ENCODE measurements around the gene CTDSP2.
"Not testable (repeated sequence)": the region's sequence is repeated elsewhere in the genome, so short reads cannot be mapped to it uniquely, and the experiment has no call there.

The CTDSP2 gene

DNA sequence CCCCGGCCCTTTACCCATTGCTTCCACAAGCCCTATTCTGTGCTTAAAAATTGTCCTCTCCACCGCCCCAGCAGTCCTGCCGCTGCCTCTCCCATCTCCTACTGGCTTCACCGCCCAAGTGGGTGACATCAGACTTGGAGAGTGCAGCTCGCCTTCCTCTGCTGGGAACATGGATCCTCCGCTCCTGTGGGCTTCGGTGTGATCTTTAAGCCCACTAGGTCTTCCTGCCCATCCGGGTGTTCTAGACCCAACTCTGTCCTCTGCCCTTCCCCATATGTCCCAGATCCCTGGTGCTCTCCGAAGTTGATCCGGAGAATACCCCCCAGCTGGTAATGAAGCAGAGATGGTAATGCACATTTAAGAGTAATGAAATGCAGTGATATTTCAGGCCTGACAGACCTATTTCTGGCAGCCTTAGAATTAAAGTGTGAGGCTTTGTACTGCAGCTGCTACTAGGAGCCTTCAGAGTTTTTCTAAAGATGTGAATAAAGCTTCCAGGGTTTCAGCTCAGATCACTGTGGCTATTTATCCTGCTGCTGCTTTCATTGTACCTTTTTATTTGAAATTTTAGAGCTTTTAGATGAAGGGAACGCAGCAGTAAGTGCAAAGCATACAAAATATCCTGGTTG, 22.9 kb upstream of the CTDSP2 start:
- no peak for TF ChIP-seq POLR2A (IDR thresholded peaks at IDR 0.05; ENCODE audit: low read depth, low read length)
- FAIRE-seq (no peak), DNase-seq (ENCODE audit: insufficient read length, low spot score) (no peak)

DNA sequence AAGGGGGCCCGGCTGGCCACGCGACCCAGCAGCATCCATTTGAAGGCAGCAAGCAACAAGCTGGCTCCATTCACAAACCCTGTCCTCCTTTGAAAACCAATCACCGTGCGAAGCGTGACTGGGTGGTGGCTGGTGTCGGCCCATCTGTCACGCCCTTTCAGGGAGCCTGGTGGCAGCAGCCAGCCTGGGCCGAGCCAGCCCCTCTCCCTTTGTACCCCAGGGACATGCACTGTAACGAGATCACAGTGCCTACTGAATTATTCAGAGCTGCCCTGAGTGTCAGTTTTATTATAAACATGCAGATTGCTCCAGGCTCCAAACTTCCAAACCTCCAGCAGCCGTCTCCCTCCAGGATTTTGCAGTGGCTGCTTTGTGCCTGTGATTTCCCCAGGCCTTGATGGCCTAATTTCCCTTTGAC, 22.3 kb upstream of the CTDSP2 start:
- FAIRE-seq, result no peak
- no peak for TF ChIP-seq POLR2A (IDR thresholded peaks at IDR 0.05; ENCODE audit: low read depth, low read length)
- no peak for DNase-seq (ENCODE audit: insufficient read length, low spot score)

DNA sequence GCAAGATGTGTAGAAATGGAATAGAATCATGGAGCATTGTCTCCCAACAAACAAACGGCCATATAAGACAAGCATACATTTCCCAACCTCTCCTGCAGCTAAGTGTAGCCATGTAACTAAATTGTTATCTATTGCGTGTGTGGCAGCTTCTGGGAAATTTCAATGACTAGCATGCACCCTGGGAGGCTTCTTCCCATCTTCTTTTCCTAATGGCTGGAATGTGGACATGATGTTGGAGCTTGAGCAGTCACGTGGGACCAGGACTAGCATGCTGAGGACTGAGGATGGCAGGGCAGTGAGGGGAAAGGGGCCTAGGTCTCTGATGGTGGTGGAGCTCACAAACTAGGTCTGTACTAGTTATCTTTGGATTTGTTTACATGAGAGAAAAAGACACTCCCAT, 21.7 kb upstream of the CTDSP2 start:
- no peak for FAIRE-seq
- no peak for TF ChIP-seq POLR2A (IDR thresholded peaks at IDR 0.05; ENCODE audit: low read depth, low read length)
- no peak for DNase-seq (ENCODE audit: insufficient read length, low spot score)

DNA sequence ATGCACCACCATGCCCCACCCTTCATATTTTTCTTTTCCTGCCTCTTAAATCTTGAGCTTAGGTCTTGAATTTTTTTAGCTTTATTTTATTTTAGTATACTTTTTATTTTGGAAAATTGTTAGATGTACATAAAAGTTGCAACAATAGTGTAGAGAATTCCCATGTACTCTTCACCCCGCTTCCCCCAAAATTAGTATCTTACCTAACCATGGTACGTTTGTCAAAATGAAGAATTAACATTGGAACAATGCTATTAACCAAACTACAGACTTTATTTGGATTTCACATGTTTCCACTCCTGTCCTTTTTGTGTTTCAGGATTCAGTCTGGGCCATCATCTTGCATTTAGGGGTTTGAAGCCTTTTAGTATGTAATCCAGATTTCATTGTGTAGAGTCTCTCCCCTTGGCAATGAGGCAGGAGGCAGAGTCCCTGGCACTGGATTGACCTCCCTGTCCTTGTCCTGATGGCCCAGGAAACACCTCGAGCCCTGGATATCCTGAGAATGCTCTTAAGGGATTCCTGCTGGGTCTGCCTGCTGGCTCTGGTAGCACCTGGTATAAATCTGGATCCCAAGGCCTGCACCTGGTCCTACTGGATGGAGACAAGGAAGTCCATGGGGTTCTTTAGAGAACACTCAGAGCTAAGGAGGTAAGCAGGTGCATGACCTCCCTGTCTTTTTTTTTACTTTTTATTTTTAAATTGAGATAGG, 19.9 kb upstream of the CTDSP2 start:
- DNase-seq (ENCODE audit: insufficient read length, low spot score) (no peak), FAIRE-seq (no peak)
- TF ChIP-seq POLR2A (IDR thresholded peaks at IDR 0.05; ENCODE audit: low read depth, low read length), result no peak

DNA sequence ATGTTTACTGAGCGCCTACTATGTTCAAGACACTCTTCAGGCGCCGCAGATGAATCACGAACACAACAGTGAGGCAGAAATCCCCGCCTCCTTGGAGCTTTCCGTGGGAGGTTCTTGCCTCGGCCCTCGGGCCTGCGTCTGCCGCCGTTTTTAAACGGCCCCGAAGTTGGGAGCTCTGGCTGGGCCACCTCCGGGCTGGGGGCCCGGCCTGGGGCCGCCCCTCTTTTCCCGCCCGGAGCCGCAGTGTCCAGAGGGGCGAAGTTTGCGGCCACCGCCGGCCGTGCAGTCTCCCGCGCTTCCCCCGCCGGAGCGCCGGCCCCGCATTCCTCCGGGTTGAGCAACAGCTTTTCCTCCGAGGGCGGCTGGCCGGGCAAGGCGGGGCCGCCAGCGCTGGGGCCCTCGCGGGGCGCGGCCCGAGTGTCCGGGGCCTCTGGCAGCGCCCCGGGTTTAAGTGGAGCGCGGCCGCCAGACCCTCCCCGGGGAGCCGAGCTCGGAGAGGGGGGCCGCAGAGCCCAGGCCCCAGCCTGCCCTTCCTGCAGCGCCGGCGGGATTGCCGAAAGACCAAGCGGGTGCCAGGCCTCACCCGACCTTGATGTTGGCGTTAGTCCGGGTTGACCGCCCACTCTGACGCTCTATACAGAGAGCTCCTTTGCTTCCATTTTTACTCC, 18.7 kb upstream of the CTDSP2 start:
- no peak for FAIRE-seq
- peak; percentile 77 for DNase-seq (ENCODE audit: insufficient read length, low spot score)
- peak; percentile 22 for TF ChIP-seq POLR2A (IDR thresholded peaks at IDR 0.05; ENCODE audit: low read depth, low read length)

DNA sequence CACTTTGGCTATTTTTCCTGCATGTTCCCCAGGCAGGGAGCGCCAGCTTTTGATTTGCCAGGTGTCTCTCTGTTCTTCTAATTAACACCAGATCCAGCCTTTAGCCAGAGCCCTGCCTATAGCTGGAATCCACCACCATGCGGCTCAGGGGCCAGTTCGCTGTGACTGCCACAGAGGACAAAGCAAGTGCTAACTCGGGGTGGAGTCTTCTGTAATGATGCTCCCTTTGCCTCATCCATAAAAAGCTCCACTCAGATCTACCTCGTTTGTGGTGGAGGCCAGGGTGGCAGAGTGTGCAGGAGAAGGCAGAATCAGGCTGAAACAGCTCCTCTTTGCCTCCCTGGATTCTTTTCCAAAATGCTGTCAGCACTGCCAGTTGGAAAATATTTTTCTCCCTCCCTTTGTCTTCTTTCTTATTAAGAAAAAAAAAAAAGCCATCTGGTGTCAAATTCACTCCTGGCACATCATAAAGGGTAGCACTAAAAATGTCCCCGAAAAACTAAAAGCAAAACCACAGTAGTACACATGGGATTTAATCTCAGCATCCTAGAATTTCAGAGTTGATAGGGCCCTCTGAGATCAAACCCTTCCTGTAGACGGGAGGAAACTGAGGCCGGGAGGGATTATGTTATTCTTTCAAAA, 18.0 kb upstream of the CTDSP2 start:
- no peak for FAIRE-seq
- DNase-seq (ENCODE audit: insufficient read length, low spot score), result peak; percentile 34
- TF ChIP-seq POLR2A (IDR thresholded peaks at IDR 0.05; ENCODE audit: low read depth, low read length), result 0 out of 2 replicates have a peak, but pooled peaks have one; percentile 8

DNA sequence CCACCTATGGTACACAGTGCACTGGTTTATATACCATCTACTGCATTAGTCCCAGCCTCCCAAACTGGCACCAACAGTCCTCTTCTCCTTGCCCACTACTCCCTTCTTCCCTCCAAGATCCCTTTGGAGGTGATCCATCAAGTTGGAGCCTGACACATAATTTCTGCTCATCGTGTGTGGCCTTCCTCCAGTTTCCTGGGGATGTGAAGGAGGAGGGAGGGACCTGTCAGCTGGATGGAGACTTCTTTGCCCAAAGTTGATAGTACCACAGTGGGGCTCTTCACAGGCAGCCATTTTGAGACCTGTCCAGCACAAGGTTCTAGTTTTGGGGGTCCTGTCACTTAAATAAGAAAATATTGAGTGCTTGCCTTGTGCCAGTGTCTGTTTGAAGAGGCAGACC, 17.1 kb upstream of the CTDSP2 start:
- FAIRE-seq, result no peak
- no peak for DNase-seq (ENCODE audit: insufficient read length, low spot score)
- TF ChIP-seq POLR2A (IDR thresholded peaks at IDR 0.05; ENCODE audit: low read depth, low read length), result no peak

DNA sequence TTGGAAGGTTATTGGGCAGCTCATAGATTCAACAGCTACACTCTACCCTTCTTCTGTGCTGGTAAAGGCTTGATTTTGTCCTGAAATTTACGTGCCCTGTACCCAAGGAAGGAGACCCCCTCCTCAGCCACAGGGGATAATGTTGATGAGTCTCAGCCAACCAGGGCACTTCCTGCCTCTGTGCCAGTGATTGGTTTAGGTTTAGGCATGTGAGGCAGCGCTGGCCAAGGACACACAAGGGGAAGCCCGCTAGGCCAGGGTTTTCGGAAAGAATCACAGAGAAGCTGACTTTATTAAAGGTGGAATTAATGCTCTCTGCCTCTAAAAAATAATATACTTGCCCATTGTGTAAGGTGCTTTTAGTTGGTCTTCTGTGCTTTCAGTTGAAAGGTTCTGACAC, 15.4 kb upstream of the CTDSP2 start:
- TF ChIP-seq POLR2A (IDR thresholded peaks at IDR 0.05; ENCODE audit: low read depth, low read length), result no peak
- DNase-seq (ENCODE audit: insufficient read length, low spot score), result no peak
- FAIRE-seq, result no peak

DNA sequence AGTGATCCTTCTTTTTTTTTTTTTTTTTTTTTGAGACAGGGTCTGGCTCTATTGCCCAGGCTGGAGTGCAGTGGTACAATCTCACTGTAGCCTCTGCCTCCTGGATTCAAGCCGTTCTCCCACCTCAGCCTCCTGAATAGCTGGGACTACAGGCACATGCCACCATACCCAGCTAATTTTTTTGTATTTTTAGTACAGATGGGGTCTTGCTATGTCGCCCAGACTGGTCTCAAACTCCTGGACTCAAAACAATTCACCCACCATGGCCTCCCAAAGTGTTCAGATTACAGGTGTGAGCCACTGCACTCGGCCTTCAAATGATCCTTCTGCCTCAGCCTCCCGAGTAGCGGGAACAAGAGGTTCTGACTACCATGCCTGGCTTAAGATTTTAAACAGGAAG, 14.4 kb upstream of the CTDSP2 start:
- FAIRE-seq, result not testable (repeated sequence)

DNA sequence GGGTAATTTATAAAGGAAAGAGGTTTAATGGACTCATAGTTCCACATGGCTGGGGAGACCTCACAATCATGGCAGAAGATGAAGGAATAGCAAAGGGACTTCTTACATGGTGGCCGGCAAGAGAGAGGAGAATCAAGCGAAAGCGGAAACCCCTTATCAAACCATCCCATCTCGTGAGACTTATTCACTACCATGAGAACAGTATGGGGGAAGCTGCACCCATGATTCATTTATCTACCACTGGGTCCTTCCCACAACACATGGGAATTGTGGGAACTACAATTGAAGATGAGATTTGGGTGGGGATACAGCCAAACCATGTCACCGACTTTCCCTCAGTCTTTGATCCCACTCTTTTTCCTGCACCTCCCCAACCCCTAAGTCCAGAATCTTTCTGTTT, 12.6 kb upstream of the CTDSP2 start:
- no peak for TF ChIP-seq POLR2A (IDR thresholded peaks at IDR 0.05; ENCODE audit: low read depth, low read length)
- no peak for FAIRE-seq
- DNase-seq (ENCODE audit: insufficient read length, low spot score), result no peak

More for the DNA sequence above, 14.4 kb upstream of the CTDSP2 start:
- not testable (repeated sequence) for DNase-seq (ENCODE audit: insufficient read length, low spot score)

DNA sequence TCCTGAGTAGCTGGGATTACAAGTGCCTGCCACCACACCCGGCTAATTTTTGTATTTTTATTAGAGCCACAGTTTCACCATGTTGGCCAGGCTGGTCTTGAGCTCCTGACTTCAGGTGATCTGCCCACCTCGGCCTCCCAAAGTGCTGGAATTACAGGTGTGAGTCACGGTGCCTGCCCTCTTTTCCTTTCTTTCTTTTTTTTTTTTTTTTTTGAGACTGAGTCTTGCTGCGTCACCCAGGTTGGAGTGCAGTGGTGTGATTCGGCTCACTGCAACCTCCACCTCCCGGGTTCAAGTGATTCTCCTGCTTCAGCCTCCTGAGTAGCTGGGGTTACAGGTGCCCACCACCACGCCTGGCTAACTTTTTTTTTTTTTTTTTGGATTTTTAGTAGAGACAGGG, 11.6 kb upstream of the CTDSP2 start:
- not testable (repeated sequence) for FAIRE-seq; DNase-seq (ENCODE audit: insufficient read length, low spot score)

DNA sequence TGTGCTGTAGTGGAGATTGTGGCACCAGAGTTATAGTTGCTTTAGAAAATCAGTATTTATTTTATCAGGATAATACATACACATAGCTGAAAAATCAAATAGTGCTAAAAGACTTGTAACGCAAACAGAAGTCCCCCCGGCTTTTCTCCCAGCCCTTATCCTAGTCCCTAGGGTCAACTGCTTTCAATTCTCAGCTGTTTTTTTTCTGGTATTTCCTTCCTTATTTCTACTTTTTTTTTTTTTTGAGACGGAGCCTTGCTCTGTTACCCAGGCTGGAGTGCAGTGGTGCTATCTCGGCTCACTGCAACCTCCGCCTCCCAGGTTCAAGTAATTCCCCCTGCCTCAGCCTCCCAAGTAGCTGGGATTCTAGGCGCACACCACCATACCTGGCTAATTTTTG, 8.4 kb upstream of the CTDSP2 start:
- no peak for TF ChIP-seq POLR2A (IDR thresholded peaks at IDR 0.05; ENCODE audit: low read depth, low read length)
- FAIRE-seq (no peak), DNase-seq (ENCODE audit: insufficient read length, low spot score) (no peak)

DNA sequence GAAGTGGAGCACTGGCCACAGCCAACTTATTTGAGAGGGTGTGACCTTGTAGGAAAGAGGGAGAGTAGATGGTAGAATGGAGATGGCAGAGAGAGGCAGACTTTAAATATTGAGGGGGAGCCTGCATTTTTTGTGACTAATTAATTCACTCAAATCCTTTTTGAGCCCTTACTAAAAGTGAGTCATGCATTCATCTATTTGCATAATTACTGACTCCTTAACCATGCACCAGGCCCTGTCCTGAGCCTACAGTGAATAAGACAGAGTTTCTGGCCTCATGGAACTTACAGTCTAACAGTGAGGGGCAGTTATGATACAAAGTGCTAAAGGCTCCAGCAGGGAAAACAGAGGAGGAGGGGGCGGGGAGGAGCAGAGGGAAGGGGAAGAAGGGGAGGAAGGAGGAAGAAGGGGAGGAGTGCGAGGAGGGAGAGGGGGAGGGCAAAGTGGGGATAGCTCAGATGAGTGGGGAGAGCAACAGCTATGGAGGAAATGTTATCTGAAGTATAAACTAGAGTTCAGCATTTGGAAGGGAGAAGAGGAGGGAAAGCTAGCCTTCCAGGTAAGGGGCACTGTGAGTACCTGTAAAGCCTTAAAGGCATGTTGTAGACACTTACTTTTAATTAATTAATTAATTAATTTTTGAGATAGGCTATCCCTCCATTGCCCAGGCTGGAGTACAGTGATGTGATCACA, 7.5 kb upstream of the CTDSP2 start:
- TF ChIP-seq POLR2A (IDR thresholded peaks at IDR 0.05; ENCODE audit: low read depth, low read length), result no peak
- no peak for FAIRE-seq

More for the DNA sequence above, 7.5 kb upstream of the CTDSP2 start:
- no peak for DNase-seq (ENCODE audit: insufficient read length, low spot score)

All from H54 (cell line).